Small intestine (tissue), 7 donors: ENCODE measurements around the gene HEXB. TPM values are rescaled to one million over a fixed set of nuclear protein-coding genes. Genes with fewer than 3 reads are reported as not detected.

ENCODE experiments used
- DNase-seq, 2 donors: peaks; one replicate each; pipeline versions ENCODE4 v3.0.0 to v3.0.0-alpha.2; 2013
- FAIRE-seq: peaks from 2 replicates; lab custom pipeline; 2012; peaks lifted over from hg19 to GRCh38; lab: Jason Lieb, UNC
- H3K27ac ChIP-seq, 3 donors: one replicate each; pipeline ENCODE4 v1.5.1; 2013; ENCODE audit warnings: low read length in 2 of 3, mild to moderate bottlenecking in 2 of 3, control low read depth in 1 of 3, inconsistent platforms in 1 of 3, low read depth in 1 of 3, moderate library complexity in 1 of 3
- H3K27me3 ChIP-seq, 3 donors: one replicate each; pipeline ENCODE4 v1.6.1; 2013; ENCODE audit warnings: low read length in 3 of 3, inconsistent platforms in 1 of 3; ENCODE audit not compliant: control insufficient read depth in 3 of 3, insufficient read depth in 3 of 3
- H3K36me3 ChIP-seq, 3 donors: one replicate each; pipeline ENCODE4 v1.6.1; 2013; ENCODE audit warnings: low read length in 3 of 3, inconsistent platforms in 1 of 3, low read depth in 1 of 3, mild to moderate bottlenecking in 1 of 3, moderate library complexity in 1 of 3; ENCODE audit not compliant: control insufficient read depth in 3 of 3, insufficient read depth in 2 of 3
- H3K4me1 ChIP-seq, 3 donors: one replicate each; pipeline ENCODE4 v1.6.1; 2013; ENCODE audit warnings: low read length in 2 of 3, inconsistent platforms in 1 of 3, low read depth in 1 of 3, mild to moderate bottlenecking in 1 of 3, moderate library complexity in 1 of 3; ENCODE audit not compliant: control insufficient read depth in 3 of 3, insufficient read depth in 2 of 3
- H3K4me3 ChIP-seq, 3 donors: one replicate each; pipeline ENCODE4 v1.5.1; 2013; ENCODE audit warnings: low read length in 3 of 3, control low read depth in 1 of 3, inconsistent platforms in 1 of 3, low read depth in 1 of 3, mild to moderate bottlenecking in 1 of 3, moderate library complexity in 1 of 3
- H3K9me3 ChIP-seq, 2 donors: one replicate each; pipeline ENCODE4 v1.6.1; 2013; ENCODE audit warnings: low read depth in 1 of 2, low read length in 1 of 2; ENCODE audit not compliant: control insufficient read depth in 2 of 2, insufficient read depth in 1 of 2
- WGBS, 3 donors: extraction: QIAGEN DNeasy Blood & Tissue Kit; methylation state at CpG; one replicate each; pipeline ENCODE4 v1.1.7; 2013; 5-methylcytosine and 5-hydroxymethylcytosine counted together
- polyA plus RNA-seq, 4 donors: library from polyadenylated mRNA; stranded (reverse) in 3 of 4; unstranded in 1 of 4; fragments of 200-250 nt in 3 of 4; fragments of 120-200 nt in 1 of 4; gene quantifications; one replicate each; pipeline versions ENCODE4 v1.2.1 to v1.2.3, GENCODE V29; 2013
- donor health status: healthy with polysubstance abuse.
- donor health status: control.
- donor health status: control.
- donor health status: Bipolar disorder and iron deficiency.
- donor health status: healthy.

Gene HEXB
- polyA plus RNA-seq, 4 donors: 63.5 to 582 (median 112) TPM

- Histone ChIP-seq H3K27me3 (no peaks in the 10 kb centered on the region), H3K4me3 (no peak overlapping the region), H3K36me3 (no peaks in the 10 kb centered on the region), H3K9me3 (peaks cover 0 to 4% of the 10 kb centered on the region in 2 donors), H3K4me1 (no peaks in the 10 kb centered on the region), H3K27ac (no peak overlapping the region)
- 74 to 92% (median 79%) methylated on average over 5 of the region's 5 CpGs for WGBS, 3 donors
- FAIRE-seq (no peak), DNase-seq (no peak)
These were observed 24.2 kb upstream of the HEXB start for GRCh38 chr5:74660873-74661272.

- no peaks in the 10 kb centered on the region for H3K27me3 ChIP-seq
- no peak overlapping the region for H3K4me3 ChIP-seq
- no peaks in the 10 kb centered on the region for H3K4me1 ChIP-seq
- DNase-seq (no peak), FAIRE-seq (no peak)
- H3K9me3 ChIP-seq: no peaks in the 10 kb centered on the region
- no peaks in the 10 kb centered on the region for H3K36me3 ChIP-seq
- H3K27ac ChIP-seq: no peak overlapping the region
- 62 to 89% (median 82%) methylated on average over 5 of the region's 5 CpGs for WGBS, 3 donors
These were observed 20.5 kb upstream of the HEXB start for GRCh38 chr5:74664551-74664950.

GRCh38 chr5:74665273-74665672 is 19.8 kb upstream of the HEXB start:
- Histone ChIP-seq H3K27ac (no peak overlapping the region), H3K36me3 (no peaks in the 10 kb centered on the region), H3K4me3 (no peak overlapping the region), H3K9me3 (peaks cover 0 to 3% of the 10 kb centered on the region in 2 donors), H3K27me3 (no peaks in the 10 kb centered on the region), H3K4me1 (no peaks in the 10 kb centered on the region)
- FAIRE-seq (no peak), DNase-seq (no peak)
- 47 to 53% (median 48%) methylated on average over 2 of the region's 2 CpGs for WGBS, 3 donors

DNA sequence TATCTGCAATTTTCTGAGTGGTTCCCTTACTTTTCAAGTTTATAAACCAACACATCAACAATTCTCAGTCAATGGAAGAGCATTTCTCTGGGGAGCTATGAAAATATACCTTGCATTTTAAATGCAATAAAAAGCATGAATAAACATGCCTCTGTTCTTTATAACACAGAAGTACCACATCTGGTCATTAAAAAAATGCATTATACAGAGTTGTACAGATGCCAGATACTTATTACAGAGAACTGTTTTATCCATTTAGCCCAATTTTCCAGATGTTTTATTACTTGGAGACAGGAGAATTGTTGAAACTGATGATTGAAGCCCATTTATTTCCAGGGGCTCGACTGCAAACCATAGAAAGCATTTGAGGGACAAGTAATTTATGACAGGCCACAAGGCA is 19.2 kb upstream of the HEXB start:
- no peaks in the 10 kb centered on the region for H3K36me3 ChIP-seq
- no peaks in the 10 kb centered on the region for H3K27me3 ChIP-seq
- DNase-seq: no peak
- H3K9me3 ChIP-seq: peaks cover 0 to 8% of the 10 kb centered on the region in 2 donors
- WGBS, 3 donors: 52 to 82% (median 58%) methylated on average over 1 of the region's 1 CpG
- no peak for FAIRE-seq
- H3K4me1 ChIP-seq: no peaks in the 10 kb centered on the region
- no peak overlapping the region for H3K27ac ChIP-seq
- no peak overlapping the region for H3K4me3 ChIP-seq

DNA sequence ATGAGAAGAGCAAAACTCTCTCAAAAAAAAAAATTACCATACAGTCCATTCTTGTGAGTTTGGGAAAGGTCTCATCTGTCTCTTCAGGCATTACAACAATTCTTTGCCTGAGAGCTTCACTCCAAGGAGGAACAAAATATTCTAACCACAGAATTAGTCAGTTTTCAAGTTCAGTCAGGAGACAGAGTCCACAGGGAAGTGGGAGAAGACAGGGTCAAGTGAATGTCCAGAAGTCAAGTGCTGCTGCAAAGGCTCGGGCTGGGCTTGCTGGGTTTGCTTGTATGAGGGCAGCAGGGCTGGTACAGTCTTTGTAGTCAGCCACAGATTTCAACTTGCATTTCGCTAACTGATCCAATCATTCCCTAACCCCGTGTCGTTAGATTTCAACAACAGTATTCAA is 17.6 kb upstream of the HEXB start:
- DNase-seq: no peak
- WGBS, 3 donors: 75 to 91% (median 80%) methylated on average over 4 of the region's 4 CpGs
- H3K27ac ChIP-seq: no peak overlapping the region
- H3K4me3 ChIP-seq: no peak overlapping the region
- peaks cover 0 to 9% of the 10 kb centered on the region in 2 donors for H3K9me3 ChIP-seq
- FAIRE-seq: no peak
- no peaks in the 10 kb centered on the region for H3K27me3 ChIP-seq
- no peaks in the 10 kb centered on the region for H3K4me1 ChIP-seq
- no peaks in the 10 kb centered on the region for H3K36me3 ChIP-seq

GRCh38 chr5:74669821-74670220 is 15.2 kb upstream of the HEXB start:
- no peak overlapping the region for H3K27ac ChIP-seq
- DNase-seq (no peak), FAIRE-seq (no peak)
- H3K27me3 ChIP-seq: no peaks in the 10 kb centered on the region
- peaks cover 0 to 9% of the 10 kb centered on the region in 2 donors for H3K9me3 ChIP-seq
- no peaks in the 10 kb centered on the region for H3K4me1 ChIP-seq
- WGBS, 3 donors: 64 to 84% (median 76%) methylated on average over 2 of the region's 2 CpGs
- no peak overlapping the region for H3K4me3 ChIP-seq
- H3K36me3 ChIP-seq: no peaks in the 10 kb centered on the region

GRCh38 chr5:74670396-74671038 is 14.5 kb upstream of the HEXB start:
- WGBS, 3 donors: 80 to 89% (median 87%) methylated on average over 11 of the region's 11 CpGs
- H3K9me3 ChIP-seq: peaks cover 0 to 9% of the 10 kb centered on the region in 2 donors
- no peaks in the 10 kb centered on the region for H3K4me1 ChIP-seq
- no peaks in the 10 kb centered on the region for H3K27me3 ChIP-seq
- no peak overlapping the region for H3K4me3 ChIP-seq
- FAIRE-seq (no peak), DNase-seq (no peak)
- H3K36me3 ChIP-seq: no peaks in the 10 kb centered on the region
- H3K27ac ChIP-seq: no peak overlapping the region

DNA sequence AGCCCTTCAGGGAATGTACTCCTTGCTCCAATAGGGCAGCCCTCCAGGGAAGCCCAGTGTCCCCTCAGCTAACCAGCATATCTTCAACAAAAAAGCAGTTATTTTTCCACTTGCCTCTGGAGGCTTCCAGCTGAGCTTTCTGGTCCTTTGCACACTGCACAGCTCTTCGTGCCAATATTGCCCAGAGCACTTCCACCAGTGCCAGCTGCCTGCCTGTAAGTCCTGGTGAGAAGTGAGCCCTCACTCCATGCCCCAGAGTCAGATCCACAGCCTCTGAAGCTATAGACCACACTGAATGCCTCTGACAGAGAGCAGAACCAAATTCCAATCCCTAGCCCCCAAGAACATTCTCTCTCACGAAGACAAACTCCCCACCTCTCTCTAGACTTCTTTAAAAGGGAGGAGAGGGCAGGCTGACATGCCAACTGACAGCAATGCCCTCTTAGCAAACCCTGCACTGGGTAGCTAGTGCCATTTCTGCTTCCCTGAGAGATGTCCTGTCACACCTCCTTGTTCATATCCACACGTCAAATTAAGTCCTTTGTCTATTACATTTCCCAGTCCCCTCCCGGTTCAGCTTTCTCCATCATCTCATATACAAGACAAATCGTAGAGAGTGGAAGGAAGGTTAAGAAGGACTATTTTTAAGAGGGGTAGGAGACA is 12.7 kb upstream of the HEXB start:
- Histone ChIP-seq H3K27ac (no peak overlapping the region), H3K27me3 (no peaks in the 10 kb centered on the region), H3K4me1 (no peaks in the 10 kb centered on the region), H3K9me3 (peaks cover 0 to 9% of the 10 kb centered on the region in 2 donors), H3K36me3 (no peaks in the 10 kb centered on the region), H3K4me3 (no peak overlapping the region)
- FAIRE-seq: no peak
- DNase-seq: no peak
- WGBS, 3 donors: 58 to 65% (median 61%) methylated on average over 5 of the region's 5 CpGs
